Gastrocnemius medialis (tissue), 4 donors: ENCODE measurements around the gene PTPN12. TPM values are rescaled to one million over a fixed set of nuclear protein-coding genes. Genes with fewer than 3 reads are reported as not detected.

Experiments used
- ATAC-seq, 2 donors: fragments of 150-250 bp; one replicate each; pipeline ENCODE4 v1.9.1; 2016
- DNase-seq, 2 donors: peaks; one replicate each; pipeline ENCODE4 v3.0.0-alpha.2; 2019
- H3K27ac ChIP-seq, 4 donors: fragments of 200-600 bp; sonication (generic); 1 replicate in 1 of 4; 2 replicates in 3 of 4; pipeline ENCODE4 v1.5.1; 2016 to 2018; ENCODE audit warnings: mild to moderate bottlenecking in 2 of 4, moderate library complexity in 1 of 4
- H3K27me3 ChIP-seq, 3 donors: fragments of 200-600 bp; sonication (generic) in 2 of 3; 1 replicate in 1 of 3; 2 replicates in 2 of 3; pipeline versions ENCODE4 v1.5.1 to v1.6.0; 2016 to 2019; ENCODE audit warnings: mild to moderate bottlenecking in 1 of 3, moderate library complexity in 1 of 3
- H3K36me3 ChIP-seq, 2 donors: fragments of 200-600 bp; sonication (generic) in 1 of 2; one replicate each; pipeline ENCODE4 v1.5.1; 2017 to 2018
- H3K4me1 ChIP-seq, 2 donors: fragments of 200-600 bp; sonication (generic) in 1 of 2; one replicate each; pipeline ENCODE4 v1.5.1; 2016 to 2017; ENCODE audit warnings: mild to moderate bottlenecking in 2 of 2
- H3K4me3 ChIP-seq, 4 donors: fragments of 200-600 bp; sonication (generic) in 3 of 4; 1 replicate in 1 of 4; 2 replicates in 3 of 4; pipeline ENCODE4 v1.5.1; 2016 to 2019; ENCODE audit warnings: mild to moderate bottlenecking in 2 of 4
- H3K9me3 ChIP-seq, 3 donors: fragments of 200-600 bp; sonication (generic) in 2 of 3; 1 replicate in 1 of 3; 2 replicates in 2 of 3; pipeline ENCODE4 v1.5.1; 2016 to 2019
- CTCF ChIP-seq, 5 experiments: fragments of 450-650 bp in 3 of 5; fragments of 200-600 bp in 2 of 5; sonication (generic) in 2 of 5; IDR thresholded peaks in 4 of 5; conservative IDR thresholded peaks in 1 of 5; 1 replicate in 4 of 5; 2 replicates in 1 of 5; pipeline ENCODE4 v1.5.1; 2016 to 2019; ENCODE audit warnings: antibody characterized with exemption in 5 of 5, mild to moderate bottlenecking in 3 of 5, moderate library complexity in 3 of 5
- POLR2A ChIP-seq, 2 donors: fragments of 450-650 bp; IDR thresholded peaks; one replicate each; pipeline ENCODE4 v1.6.1; 2017; ENCODE audit warnings: antibody characterized with exemption in 2 of 2, mild to moderate bottlenecking in 2 of 2, moderate library complexity in 2 of 2
- in situ Hi-C, 4 donors: fragments of 200-750 bp; cut with MboI; loops; one replicate each; pipeline versions ENCODE4 v1.15.0 to v1.8.0; 2017; ENCODE audit warnings: low sequenced_read_pairs in 4 of 4
- intact Hi-C: fragments of 100-400 bp; cut with DNase I; formaldehyde crosslinking; loops from one replicate; pipeline ENCODE4 v1.15.1; 2023; ENCODE audit warnings: low total_unique reads
- total RNA-seq, 4 donors: library from RNA; depleted of rRNA; stranded (reverse); fragments of >200 nt; gene quantifications; one replicate each; pipeline versions ENCODE4 v1.1.0 to v1.2.3, GENCODE V29; 2016

PTPN12 gene
- total RNA-seq, 4 donors from 2014 or later = 22.7 to 38.0 (median 27.7) TPM

GRCh38 chr7:77631820-77632219 is 94.7 kb downstream of the PTPN12 start:
- in situ Hi-C loops = no loop called here

GRCh38 chr7:77644774-77645173 is 107.7 kb downstream of the PTPN12 start:
- H3K27ac ChIP-seq = no peak overlapping the region
- TF ChIP-seq POLR2A (IDR thresholded peaks at IDR 0.05) = no peak
- no peak for TF ChIP-seq CTCF (IDR thresholded peaks at IDR 0.05 in 4 of 5, conservative IDR thresholded peaks at IDR 0.05 in 1 of 5)
- intact Hi-C loops = no loop called here
- no peaks in the 10 kb centered on the region for H3K4me1 ChIP-seq
- in situ Hi-C loops = loop anchor here in 1 of 4 donors (10.0 kb wide), 1 partner anchor 280 kb away; no protein-coding TSS in a partner anchor
- no peaks in the 10 kb centered on the region for H3K27me3 ChIP-seq
- no peak for DNase-seq
- no peak overlapping the region for H3K4me3 ChIP-seq
- no peak for ATAC-seq
- H3K9me3 ChIP-seq = no peaks in the 10 kb centered on the region
- peaks cover 0 to 19% of the 10 kb centered on the region in 2 donors for H3K36me3 ChIP-seq

More at GRCh38 chr7:77631820-77632219, 94.7 kb downstream of the PTPN12 start:
- Histone ChIP-seq H3K4me1 (no peaks in the 10 kb centered on the region), H3K27me3 (no peaks in the 10 kb centered on the region), H3K36me3 (peaks cover 0 to 53% of the 10 kb centered on the region in 2 donors), H3K4me3 (no peak overlapping the region), H3K27ac (no peak overlapping the region), H3K9me3 (no peaks in the 10 kb centered on the region)
- DNase-seq (no peak), ATAC-seq (peak in 1 of 2 donors; percentile 36)
- TF ChIP-seq POLR2A (IDR thresholded peaks at IDR 0.05) (no peak), CTCF (IDR thresholded peaks at IDR 0.05 in 4 of 5, conservative IDR thresholded peaks at IDR 0.05 in 1 of 5) (no peak)
- intact Hi-C loops = no loop called here

- no peak for DNase-seq
- no peak overlapping the region for H3K27ac ChIP-seq
- in situ Hi-C loops = loop anchor here in 1 of 4 donors (10.0 kb wide), 1 partner anchor 276 kb away; no protein-coding TSS in a partner anchor
- TF ChIP-seq POLR2A (IDR thresholded peaks at IDR 0.05) (no peak), CTCF (IDR thresholded peaks at IDR 0.05 in 4 of 5, conservative IDR thresholded peaks at IDR 0.05 in 1 of 5) (no peak)
- no peaks in the 10 kb centered on the region for H3K27me3 ChIP-seq
- H3K9me3 ChIP-seq = no peaks in the 10 kb centered on the region
- no peaks in the 10 kb centered on the region for H3K4me1 ChIP-seq
- H3K36me3 ChIP-seq = peaks cover 0 to 5% of the 10 kb centered on the region in 2 donors
- H3K4me3 ChIP-seq = no peak overlapping the region
- no peak for ATAC-seq
- intact Hi-C loops = no loop called here
Observed at GRCh38 chr7:77648742-77649338, 111.7 kb downstream of the PTPN12 start.

GRCh38 chr7:77649716-77650349 is 112.7 kb downstream of the PTPN12 start:
- in situ Hi-C loops (loop anchor here in 3 of 4 donors (5.0 to 25.0 kb wide), 5 partner anchors 102 to 275 kb away; no protein-coding TSS in a partner anchor), intact Hi-C loops (loop anchor here (2.0 kb wide), 1 partner anchor 109 kb away; no protein-coding TSS in a partner anchor)
- Histone ChIP-seq H3K27ac (no peak overlapping the region), H3K27me3 (no peaks in the 10 kb centered on the region), H3K36me3 (peaks cover 0 to 5% of the 10 kb centered on the region in 2 donors), H3K4me1 (no peaks in the 10 kb centered on the region), H3K9me3 (no peaks in the 10 kb centered on the region), H3K4me3 (no peak overlapping the region)
- DNase-seq = no peak
- no peak for ATAC-seq
- TF ChIP-seq POLR2A (IDR thresholded peaks at IDR 0.05) = no peak
- TF ChIP-seq CTCF (IDR thresholded peaks at IDR 0.05 in 4 of 5, conservative IDR thresholded peaks at IDR 0.05 in 1 of 5) = no peak
